HCT116 (cell line): Measurements from ENCODE around the gene GRM8.

Experiments used
- CBX3 ChIP-seq: IDR thresholded peaks from 2 replicates; pipeline ENCODE4 v1.6.1; 2012; ENCODE audit warnings: low read depth
- EZH2 ChIP-seq: fragments of 200-600 bp; sonication (generic); IDR thresholded peaks from 2 replicates; pipeline ENCODE4 v1.6.1; 2017; ENCODE audit warnings: antibody characterized with exemption, mixed run types
- EZH2phosphoT487 ChIP-seq: fragments of 200-600 bp; IDR thresholded peaks from 2 replicates; pipeline ENCODE4 v1.6.1; 2018; ENCODE audit warnings: antibody characterized with exemption, borderline replicate concordance
- POLR2A ChIP-seq: IDR thresholded peaks from 2 replicates; pipeline ENCODE4 v1.7.0; 2011; ENCODE audit warnings: borderline replicate concordance; ENCODE audit not compliant: insufficient read depth, insufficient read length; ENCODE audit errors: extremely low read depth
- POLR2AphosphoS5 ChIP-seq: IDR thresholded peaks from 2 replicates; pipeline ENCODE4 v1.6.1; 2011; ENCODE audit warnings: mild to moderate bottlenecking, low read depth, low read length, moderate library complexity
- TCF7L2 ChIP-seq: IDR thresholded peaks from 2 replicates; pipeline ENCODE4 v1.7.0; 2011; ENCODE audit warnings: borderline replicate concordance, inconsistent platforms; ENCODE audit not compliant: insufficient read depth, insufficient read length; ENCODE audit errors: extremely low read depth
- ZNF274 ChIP-seq: fragments of 200-500 bp; sonication (Bioruptor generic); IDR thresholded peaks from 2 replicates; pipeline ENCODE4 v1.6.1; 2014; ENCODE audit warnings: mild to moderate bottlenecking, low read depth, low read length, inconsistent platforms
- TF ChIP-seq, protein P1 (sequence below), 3 experiments: fragments of 200-600 bp in 1 of 3; sonication (generic) in 1 of 3; IDR thresholded peaks in 2 of 3; conservative IDR thresholded peaks in 1 of 3; 2 replicates each; pipeline ENCODE4 v1.5.1; 2012 to 2017; ENCODE audit warnings: low read depth in 2 of 3, low read length in 2 of 3, antibody characterized with exemption in 1 of 3, borderline replicate concordance in 1 of 3, control low read depth in 1 of 3, mild to moderate bottlenecking in 1 of 3, mixed read lengths in 1 of 3, mixed run types in 1 of 3, moderate library complexity in 1 of 3; ENCODE audit not compliant: insufficient read depth in 1 of 3
- TF ChIP-seq, protein P2 (sequence below): IDR thresholded peaks from 2 replicates; pipeline ENCODE4 v1.6.1; 2012; ENCODE audit warnings: low read depth
- TF ChIP-seq, protein P3 (sequence below): IDR thresholded peaks from 2 replicates; pipeline ENCODE4 v1.6.1; 2012

DNA sequence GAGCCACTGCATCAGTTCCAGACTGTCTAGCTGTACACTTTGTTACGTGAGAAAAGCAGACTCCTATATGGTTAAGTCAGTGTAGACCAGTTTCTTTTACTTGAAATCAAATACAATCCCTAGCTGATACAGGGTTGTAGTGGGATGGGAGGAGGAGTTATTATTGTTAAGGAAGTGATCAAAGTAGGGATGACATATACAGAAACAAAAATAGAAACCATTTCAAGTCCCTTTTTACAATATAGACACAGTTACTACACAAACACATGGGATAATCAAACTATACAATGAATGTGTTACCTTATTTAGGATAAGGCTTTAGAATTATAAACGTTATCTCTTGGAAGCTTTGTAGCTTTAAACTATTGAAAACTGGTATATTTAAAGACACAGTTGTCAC is 233.9 kb downstream of the GRM8 start:
- TF ChIP-seq EZH2: no peak
- TF ChIP-seq POLR2AphosphoS5: no peak
- TF ChIP-seq CBX3: no peak
- TF ChIP-seq, protein P1, sequence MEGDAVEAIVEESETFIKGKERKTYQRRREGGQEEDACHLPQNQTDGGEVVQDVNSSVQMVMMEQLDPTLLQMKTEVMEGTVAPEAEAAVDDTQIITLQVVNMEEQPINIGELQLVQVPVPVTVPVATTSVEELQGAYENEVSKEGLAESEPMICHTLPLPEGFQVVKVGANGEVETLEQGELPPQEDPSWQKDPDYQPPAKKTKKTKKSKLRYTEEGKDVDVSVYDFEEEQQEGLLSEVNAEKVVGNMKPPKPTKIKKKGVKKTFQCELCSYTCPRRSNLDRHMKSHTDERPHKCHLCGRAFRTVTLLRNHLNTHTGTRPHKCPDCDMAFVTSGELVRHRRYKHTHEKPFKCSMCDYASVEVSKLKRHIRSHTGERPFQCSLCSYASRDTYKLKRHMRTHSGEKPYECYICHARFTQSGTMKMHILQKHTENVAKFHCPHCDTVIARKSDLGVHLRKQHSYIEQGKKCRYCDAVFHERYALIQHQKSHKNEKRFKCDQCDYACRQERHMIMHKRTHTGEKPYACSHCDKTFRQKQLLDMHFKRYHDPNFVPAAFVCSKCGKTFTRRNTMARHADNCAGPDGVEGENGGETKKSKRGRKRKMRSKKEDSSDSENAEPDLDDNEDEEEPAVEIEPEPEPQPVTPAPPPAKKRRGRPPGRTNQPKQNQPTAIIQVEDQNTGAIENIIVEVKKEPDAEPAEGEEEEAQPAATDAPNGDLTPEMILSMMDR (IDR thresholded peaks at IDR 0.05 in 2 of 3, conservative IDR thresholded peaks at IDR 0.05 in 1 of 3; ENCODE audit: borderline replicate concordance in 1 of 3, insufficient read depth in 1 of 3, low read depth in 2 of 3, low read length in 2 of 3): no peak
- TF ChIP-seq, protein P2, sequence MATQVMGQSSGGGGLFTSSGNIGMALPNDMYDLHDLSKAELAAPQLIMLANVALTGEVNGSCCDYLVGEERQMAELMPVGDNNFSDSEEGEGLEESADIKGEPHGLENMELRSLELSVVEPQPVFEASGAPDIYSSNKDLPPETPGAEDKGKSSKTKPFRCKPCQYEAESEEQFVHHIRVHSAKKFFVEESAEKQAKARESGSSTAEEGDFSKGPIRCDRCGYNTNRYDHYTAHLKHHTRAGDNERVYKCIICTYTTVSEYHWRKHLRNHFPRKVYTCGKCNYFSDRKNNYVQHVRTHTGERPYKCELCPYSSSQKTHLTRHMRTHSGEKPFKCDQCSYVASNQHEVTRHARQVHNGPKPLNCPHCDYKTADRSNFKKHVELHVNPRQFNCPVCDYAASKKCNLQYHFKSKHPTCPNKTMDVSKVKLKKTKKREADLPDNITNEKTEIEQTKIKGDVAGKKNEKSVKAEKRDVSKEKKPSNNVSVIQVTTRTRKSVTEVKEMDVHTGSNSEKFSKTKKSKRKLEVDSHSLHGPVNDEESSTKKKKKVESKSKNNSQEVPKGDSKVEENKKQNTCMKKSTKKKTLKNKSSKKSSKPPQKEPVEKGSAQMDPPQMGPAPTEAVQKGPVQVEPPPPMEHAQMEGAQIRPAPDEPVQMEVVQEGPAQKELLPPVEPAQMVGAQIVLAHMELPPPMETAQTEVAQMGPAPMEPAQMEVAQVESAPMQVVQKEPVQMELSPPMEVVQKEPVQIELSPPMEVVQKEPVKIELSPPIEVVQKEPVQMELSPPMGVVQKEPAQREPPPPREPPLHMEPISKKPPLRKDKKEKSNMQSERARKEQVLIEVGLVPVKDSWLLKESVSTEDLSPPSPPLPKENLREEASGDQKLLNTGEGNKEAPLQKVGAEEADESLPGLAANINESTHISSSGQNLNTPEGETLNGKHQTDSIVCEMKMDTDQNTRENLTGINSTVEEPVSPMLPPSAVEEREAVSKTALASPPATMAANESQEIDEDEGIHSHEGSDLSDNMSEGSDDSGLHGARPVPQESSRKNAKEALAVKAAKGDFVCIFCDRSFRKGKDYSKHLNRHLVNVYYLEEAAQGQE: no peak
- no peak for TF ChIP-seq POLR2A
- no peak for TF ChIP-seq TCF7L2
- no peak for TF ChIP-seq ZNF274
- TF ChIP-seq, protein P3, sequence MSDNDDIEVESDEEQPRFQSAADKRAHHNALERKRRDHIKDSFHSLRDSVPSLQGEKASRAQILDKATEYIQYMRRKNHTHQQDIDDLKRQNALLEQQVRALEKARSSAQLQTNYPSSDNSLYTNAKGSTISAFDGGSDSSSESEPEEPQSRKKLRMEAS: no peak
- TF ChIP-seq EZH2phosphoT487: no peak
